ENCODE results near the gene KIFC3.
"Not testable (repeated sequence)": the region's sequence is repeated elsewhere in the genome, so short reads cannot be mapped to it uniquely, and the experiment has no call there.

KIFC3 gene

DNA sequence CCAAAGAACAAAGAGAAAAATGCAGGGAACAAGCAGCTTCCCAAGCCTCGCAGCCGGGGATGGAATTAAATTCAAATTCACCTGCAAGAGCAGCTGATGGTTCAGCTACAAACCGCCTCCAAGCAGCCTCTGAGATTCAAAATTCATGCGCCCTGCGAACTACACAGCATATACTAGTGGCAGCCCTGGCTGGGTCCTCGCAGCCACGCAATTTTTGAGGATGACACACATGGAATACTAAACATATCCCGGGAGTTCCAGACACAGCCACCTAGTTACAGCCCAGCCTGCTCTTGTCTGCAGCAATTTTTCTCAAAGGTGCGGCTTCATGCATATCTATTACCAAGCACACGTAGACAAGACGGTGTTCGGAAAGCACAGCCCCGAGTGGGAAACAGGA is 35.9 kb upstream of the KIFC3 start (continued):
- TF ChIP-seq KLF10 (tag by site-specific recombination; IDR thresholded peaks at IDR 0.05) (no peak), BCL6B (tag by site-specific recombination; IDR thresholded peaks at IDR 0.05) (no peak), ZNF391 (tag by site-specific recombination; IDR thresholded peaks at IDR 0.05; ENCODE audit: borderline replicate concordance, low read depth) (no peak), ZFP69B (tag by site-specific recombination; IDR thresholded peaks at IDR 0.05) (no peak), GLI2 (tag by site-specific recombination; IDR thresholded peaks at IDR 0.05; ENCODE audit: borderline replicate concordance, low read depth) (no peak), ZNF501 (tag by site-specific recombination; IDR thresholded peaks at IDR 0.05) (no peak), ZNF426 (tag by site-specific recombination; IDR thresholded peaks at IDR 0.05) (no peak), ZNF155 (tag by site-specific recombination; IDR thresholded peaks at IDR 0.05) (no peak), ZNF114 (tag by site-specific recombination; IDR thresholded peaks at IDR 0.05) (no peak), ZNF600 (tag by site-specific recombination; IDR thresholded peaks at IDR 0.05) (no peak)
- TF ChIP-seq, protein P1, sequence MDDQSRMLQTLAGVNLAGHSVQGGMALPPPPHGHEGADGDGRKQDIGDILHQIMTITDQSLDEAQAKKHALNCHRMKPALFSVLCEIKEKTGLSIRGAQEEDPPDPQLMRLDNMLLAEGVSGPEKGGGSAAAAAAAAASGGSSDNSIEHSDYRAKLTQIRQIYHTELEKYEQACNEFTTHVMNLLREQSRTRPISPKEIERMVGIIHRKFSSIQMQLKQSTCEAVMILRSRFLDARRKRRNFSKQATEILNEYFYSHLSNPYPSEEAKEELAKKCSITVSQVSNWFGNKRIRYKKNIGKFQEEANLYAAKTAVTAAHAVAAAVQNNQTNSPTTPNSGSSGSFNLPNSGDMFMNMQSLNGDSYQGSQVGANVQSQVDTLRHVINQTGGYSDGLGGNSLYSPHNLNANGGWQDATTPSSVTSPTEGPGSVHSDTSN (CRISPR knock-in tag; IDR thresholded peaks at IDR 0.05) = no peak

- Histone ChIP-seq H3K4me1 (ENCODE audit: control insufficient read depth, insufficient read depth, low read length) (no peaks in the 10 kb centered on the region), H3K27ac (ENCODE audit: extremely low read depth, low read depth, low read length) (no peak overlapping the region), H3K4me3 (ENCODE audit: low read depth, low read length) (no peak overlapping the region), H3K36me3 (ENCODE audit: control insufficient read depth in 2 of 2, insufficient read depth in 1 of 2, low read length in 2 of 2) (no peaks in the 10 kb centered on the region), H3K9me3 (ENCODE audit: control insufficient read depth, insufficient read depth, low read depth, low read length) (no peaks in the 10 kb centered on the region)
- TF ChIP-seq ZNF175 (tag by site-specific recombination; IDR thresholded peaks at IDR 0.05) = no peak
- peak; percentile 70 for TF ChIP-seq ZNF366 (tag by site-specific recombination; conservative IDR thresholded peaks at IDR 0.05)
- CTCF ChIA-PET = interaction anchor here (0.6 to 0.7 kb wide), 2 partner anchors 39 to 41 kb away, joined by 3 read pairs; no protein-coding TSS in a partner anchor
- POLR2A ChIA-PET = no interaction called here
These were observed 35.2 kb upstream of the KIFC3 start for GRCh38 chr16:57837305-57838125.

DNA sequence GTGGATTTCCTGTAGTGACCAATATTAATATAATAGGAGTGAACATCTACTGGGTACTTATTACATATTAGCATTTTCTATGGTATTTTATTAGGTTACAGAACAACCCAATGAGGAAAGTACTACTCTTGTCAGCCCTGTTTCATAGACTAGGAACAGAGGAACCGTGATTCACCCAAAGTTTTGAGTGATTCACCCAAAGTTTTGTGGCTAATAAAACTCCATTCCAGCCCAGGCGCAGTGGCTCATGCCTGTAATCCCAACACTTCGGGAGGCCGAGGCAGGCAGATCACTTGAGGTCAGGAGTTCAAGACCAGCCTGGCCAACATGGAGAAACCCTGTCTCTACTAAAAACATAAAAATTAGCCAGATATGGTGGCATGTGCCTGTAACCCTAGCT is 33.1 kb upstream of the KIFC3 start:
- POLR2A ChIA-PET; H3K9me3 ChIP-seq (ENCODE audit: control insufficient read depth, insufficient read depth, low read depth, low read length); H3K27ac ChIP-seq (ENCODE audit: extremely low read depth, low read depth, low read length); H3K36me3 ChIP-seq (ENCODE audit: control insufficient read depth in 2 of 2, insufficient read depth in 1 of 2, low read length in 2 of 2); H3K4me1 ChIP-seq (ENCODE audit: control insufficient read depth, insufficient read depth, low read length); CTCF ChIA-PET; H3K4me3 ChIP-seq (ENCODE audit: low read depth, low read length): not testable (repeated sequence)

DNA sequence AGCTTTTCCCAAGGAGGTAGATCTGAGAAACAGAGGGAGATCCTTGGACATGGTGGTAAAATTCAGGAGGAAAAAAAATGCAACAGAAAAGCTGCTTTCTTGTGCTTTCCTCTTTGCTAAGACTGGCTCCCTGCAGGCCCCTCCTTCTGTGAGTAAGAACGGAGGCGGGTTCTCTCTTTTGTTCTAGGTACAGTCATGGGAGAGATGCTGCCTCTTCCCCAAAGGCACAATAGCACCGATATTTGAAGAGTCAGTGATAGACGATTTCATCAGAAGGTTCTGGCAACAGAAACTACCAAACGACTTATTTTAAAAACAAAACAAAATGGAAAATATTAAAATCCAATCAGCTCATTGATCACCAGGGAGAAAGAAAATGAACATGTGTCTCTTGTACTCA is 32.6 kb upstream of the KIFC3 start:
- CTCF ChIA-PET = interaction anchor here (0.6 to 1.0 kb wide), 3 partner anchors 41 to 179 kb away, joined by 3 read pairs; no protein-coding TSS in a partner anchor
- H3K27ac ChIP-seq (ENCODE audit: extremely low read depth, low read depth, low read length) = no peak overlapping the region
- POLR2A ChIA-PET = no interaction called here
- H3K4me1 ChIP-seq (ENCODE audit: control insufficient read depth, insufficient read depth, low read length) = no peaks in the 10 kb centered on the region
- H3K9me3 ChIP-seq (ENCODE audit: control insufficient read depth, insufficient read depth, low read depth, low read length) = no peaks in the 10 kb centered on the region
- no peaks in the 10 kb centered on the region for H3K36me3 ChIP-seq (ENCODE audit: control insufficient read depth in 2 of 2, insufficient read depth in 1 of 2, low read length in 2 of 2)
- no peak overlapping the region for H3K4me3 ChIP-seq (ENCODE audit: low read depth, low read length)
- TF ChIP-seq, protein P2, sequence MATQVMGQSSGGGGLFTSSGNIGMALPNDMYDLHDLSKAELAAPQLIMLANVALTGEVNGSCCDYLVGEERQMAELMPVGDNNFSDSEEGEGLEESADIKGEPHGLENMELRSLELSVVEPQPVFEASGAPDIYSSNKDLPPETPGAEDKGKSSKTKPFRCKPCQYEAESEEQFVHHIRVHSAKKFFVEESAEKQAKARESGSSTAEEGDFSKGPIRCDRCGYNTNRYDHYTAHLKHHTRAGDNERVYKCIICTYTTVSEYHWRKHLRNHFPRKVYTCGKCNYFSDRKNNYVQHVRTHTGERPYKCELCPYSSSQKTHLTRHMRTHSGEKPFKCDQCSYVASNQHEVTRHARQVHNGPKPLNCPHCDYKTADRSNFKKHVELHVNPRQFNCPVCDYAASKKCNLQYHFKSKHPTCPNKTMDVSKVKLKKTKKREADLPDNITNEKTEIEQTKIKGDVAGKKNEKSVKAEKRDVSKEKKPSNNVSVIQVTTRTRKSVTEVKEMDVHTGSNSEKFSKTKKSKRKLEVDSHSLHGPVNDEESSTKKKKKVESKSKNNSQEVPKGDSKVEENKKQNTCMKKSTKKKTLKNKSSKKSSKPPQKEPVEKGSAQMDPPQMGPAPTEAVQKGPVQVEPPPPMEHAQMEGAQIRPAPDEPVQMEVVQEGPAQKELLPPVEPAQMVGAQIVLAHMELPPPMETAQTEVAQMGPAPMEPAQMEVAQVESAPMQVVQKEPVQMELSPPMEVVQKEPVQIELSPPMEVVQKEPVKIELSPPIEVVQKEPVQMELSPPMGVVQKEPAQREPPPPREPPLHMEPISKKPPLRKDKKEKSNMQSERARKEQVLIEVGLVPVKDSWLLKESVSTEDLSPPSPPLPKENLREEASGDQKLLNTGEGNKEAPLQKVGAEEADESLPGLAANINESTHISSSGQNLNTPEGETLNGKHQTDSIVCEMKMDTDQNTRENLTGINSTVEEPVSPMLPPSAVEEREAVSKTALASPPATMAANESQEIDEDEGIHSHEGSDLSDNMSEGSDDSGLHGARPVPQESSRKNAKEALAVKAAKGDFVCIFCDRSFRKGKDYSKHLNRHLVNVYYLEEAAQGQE (tag by site-specific recombination; IDR thresholded peaks at IDR 0.05) = no peak
- TF ChIP-seq ZNF223 (tag by site-specific recombination; IDR thresholded peaks at IDR 0.05) = no peak
- no peak for TF ChIP-seq EGR2 (tag by site-specific recombination; IDR thresholded peaks at IDR 0.05; ENCODE audit: low read depth)
- TF ChIP-seq ZNF660 (tag by site-specific recombination; IDR thresholded peaks at IDR 0.05) = no peak
- TF ChIP-seq ZNF266 (tag by site-specific recombination; IDR thresholded peaks at IDR 0.05; ENCODE audit: low read depth) = no peak
- TF ChIP-seq ZXDB (tag by site-specific recombination; IDR thresholded peaks at IDR 0.05) = no peak
- TF ChIP-seq ZBTB48 (tag by site-specific recombination; IDR thresholded peaks at IDR 0.05) = no peak
- no peak for TF ChIP-seq ZSCAN30 (tag by site-specific recombination; IDR thresholded peaks at IDR 0.05)
- TF ChIP-seq SETDB1 (IDR thresholded peaks at IDR 0.05; ENCODE audit: insufficient read length, low read length) = no peak
